GM15510 (cell line): ENCODE data around the gene MRPS9.

Source experiments
- POLR2A ChIP-seq: IDR thresholded peaks from 3 replicates; pipeline ENCODE4 v1.6.1; 2011; ENCODE audit warnings: borderline replicate concordance; ENCODE audit not compliant: insufficient read length; ENCODE audit errors: extremely low read depth

The MRPS9 gene

GRCh38 chr2:105149272-105149671 lies 111.4 kb downstream of the MRPS9 start:
- no peak for TF ChIP-seq POLR2A
